HepG2 (cell line): ENCODE measurements around the gene SCAF4. TPM values are rescaled to one million over a fixed set of nuclear protein-coding genes. Genes with fewer than 3 reads are reported as not detected.

Experiments used
- ARID2 ChIP-seq: sonication (generic); formaldehyde crosslinking; IDR thresholded peaks from 2 replicates; pipeline ENCODE4 v1.8.1; 2022; ENCODE audit warnings: mild to moderate bottlenecking, missing genetic modification reagents, borderline replicate concordance
- KAT8 ChIP-seq: IDR thresholded peaks from 2 replicates; pipeline ENCODE4 v1.6.1; 2016; ENCODE audit warnings: missing genetic modification reagents, missing compliant biosample characterization
- MYPOP ChIP-seq: sonication (generic); formaldehyde crosslinking; IDR thresholded peaks from 2 replicates; pipeline ENCODE4 v1.8.1; 2023; ENCODE audit warnings: mild to moderate bottlenecking, moderate library complexity, missing genetic modification reagents
- NCOA1 ChIP-seq: sonication (generic); formaldehyde crosslinking; IDR thresholded peaks from 2 replicates; pipeline ENCODE4 v1.9.0; 2021; ENCODE audit warnings: missing genetic modification reagents
- SIX4 ChIP-seq: sonication (generic); formaldehyde crosslinking; IDR thresholded peaks from 2 replicates; pipeline ENCODE4 v1.4.0; 2020; ENCODE audit warnings: missing genetic modification reagents
- SNAI1 ChIP-seq: sonication (generic); formaldehyde crosslinking; IDR thresholded peaks from 2 replicates; pipeline ENCODE4 v1.5.0; 2020; ENCODE audit warnings: mild to moderate bottlenecking, missing genetic modification reagents, borderline replicate concordance
- TARDBP ChIP-seq: sonication (generic); formaldehyde crosslinking; IDR thresholded peaks from 2 replicates; pipeline ENCODE4 v1.8.0; 2022; ENCODE audit warnings: mild to moderate bottlenecking, missing genetic modification reagents
- TBL1XR1 ChIP-seq: fragments of 150-350 bp; IDR thresholded peaks from 2 replicates; pipeline ENCODE4 v1.6.1; 2014; ENCODE audit warnings: borderline replicate concordance, low read length; ENCODE audit not compliant: partially characterized antibody
- ZBED4 ChIP-seq: sonication (generic); formaldehyde crosslinking; IDR thresholded peaks from 2 replicates; pipeline ENCODE4 v1.4.0; 2020; ENCODE audit warnings: missing genetic modification reagents, borderline replicate concordance
- ZKSCAN5 ChIP-seq: sonication (generic); formaldehyde crosslinking; IDR thresholded peaks from 2 replicates; pipeline ENCODE4 v1.5.1; 2020; ENCODE audit warnings: mild to moderate bottlenecking, missing genetic modification reagents
- ZMAT5 ChIP-seq: sonication (generic); formaldehyde crosslinking; IDR thresholded peaks from 2 replicates; pipeline ENCODE4 v1.5.0; 2020; ENCODE audit warnings: mild to moderate bottlenecking, low read depth, missing genetic modification reagents, borderline replicate concordance
- ZNF207 ChIP-seq: fragments of 450-650 bp; IDR thresholded peaks from 2 replicates; pipeline ENCODE4 v1.6.1; 2016; ENCODE audit warnings: antibody characterized with exemption, borderline replicate concordance
- ZNF335 ChIP-seq: sonication (generic); formaldehyde crosslinking; IDR thresholded peaks from 2 replicates; pipeline ENCODE4 v1.4.0; 2020; ENCODE audit warnings: missing genetic modification reagents
- ZNF33A ChIP-seq: sonication (generic); formaldehyde crosslinking; IDR thresholded peaks from 2 replicates; pipeline ENCODE4 v1.5.1; 2020; ENCODE audit warnings: missing genetic modification reagents, mild to moderate bottlenecking, moderate library complexity, borderline replicate concordance
- ZNF512 ChIP-seq: sonication (generic); formaldehyde crosslinking; IDR thresholded peaks from 2 replicates; pipeline ENCODE4 v1.4.0; 2020; ENCODE audit warnings: mild to moderate bottlenecking, missing genetic modification reagents
- ZNF567 ChIP-seq: sonication (generic); formaldehyde crosslinking; IDR thresholded peaks from 2 replicates; pipeline ENCODE4 v1.8.1; 2023; ENCODE audit warnings: mild to moderate bottlenecking, missing genetic modification reagents, borderline replicate concordance
- ZNF569 ChIP-seq: sonication (generic); formaldehyde crosslinking; IDR thresholded peaks from 2 replicates; pipeline ENCODE4 v1.5.0; 2020; ENCODE audit warnings: mild to moderate bottlenecking, missing genetic modification reagents, moderate library complexity, borderline replicate concordance
- ZNF572 ChIP-seq: sonication (generic); formaldehyde crosslinking; IDR thresholded peaks from 2 replicates; pipeline ENCODE4 v1.5.1; 2020; ENCODE audit warnings: mild to moderate bottlenecking, missing genetic modification reagents
- ZNF607 ChIP-seq: sonication (generic); formaldehyde crosslinking; IDR thresholded peaks from 2 replicates; pipeline ENCODE4 v1.5.1; 2020; ENCODE audit warnings: missing genetic modification reagents, mild to moderate bottlenecking, borderline replicate concordance
- ZNF792 ChIP-seq: IDR thresholded peaks from 2 replicates; pipeline ENCODE4 v1.6.1; 2016
- ZUFSP ChIP-seq: sonication (generic); formaldehyde crosslinking; IDR thresholded peaks from 2 replicates; pipeline ENCODE4 v1.9.0; 2021; ENCODE audit warnings: missing genetic modification reagents, mild to moderate bottlenecking, borderline replicate concordance
- polyA plus RNA-seq, 8 experiments: library from polyadenylated mRNA; depleted of rRNA in 3 of 8; stranded (reverse) in 7 of 8; unstranded in 1 of 8; fragments of >200 nt; fragmentation: Illumina TruSeq in 4 of 8; extraction: Trizol in 4 of 8; gene quantifications; 2 replicates each; pipeline versions ENCODE4 v1.2.1 to v1.2.3, GENCODE V29; 2011 to 2016; ENCODE audit warnings: low read depth in 4 of 8, missing spikeins in 1 of 8, mixed read lengths in 1 of 8; ENCODE audit not compliant: insufficient read depth in 1 of 8
- total RNA-seq, 5 experiments: library from RNA; depleted of rRNA; stranded (reverse); fragments of >200 nt; fragmentation: Illumina TruSeq; extraction: Trizol; gene quantifications; 2 replicates each; pipeline ENCODE4 v1.2.3, GENCODE V29; 2016; ENCODE audit warnings: low read depth in 1 of 5

SCAF4 gene
- total and polyA plus RNA-seq, 2 of the 13 experiments (the other 11 are each of a cell fraction or from before 2014, with no cell fraction given): 9.1 to 11.5 TPM

- no peak for TF ChIP-seq ZNF335
- no peak for TF ChIP-seq ZNF572 (CRISPR knock-in tag)
- TF ChIP-seq ZNF33A: peak; percentile 34; the same call in 1 of the 2 replicates
- TF ChIP-seq ZNF207: no peak
- no peak for TF ChIP-seq ZUFSP (CRISPR knock-in tag)
- no peak for TF ChIP-seq MYPOP (CRISPR knock-in tag)
- no peak for TF ChIP-seq ARID2 (CRISPR knock-in tag)
- TF ChIP-seq ZNF567 (CRISPR knock-in tag): no peak
- TF ChIP-seq SIX4 (CRISPR knock-in tag): 0 out of 2 replicates have a peak, but pooled peaks have one; percentile 20
- no peak for TF ChIP-seq ZMAT5 (CRISPR knock-in tag)
- no peak for TF ChIP-seq ZKSCAN5 (CRISPR knock-in tag)
- no peak for TF ChIP-seq TARDBP
- no peak for TF ChIP-seq SNAI1
- no peak for TF ChIP-seq ZNF512
- no peak for TF ChIP-seq ZBED4 (CRISPR knock-in tag)
- no peak for TF ChIP-seq TBL1XR1
- no peak for TF ChIP-seq ZNF569 (CRISPR knock-in tag)
- no peak for TF ChIP-seq NCOA1 (CRISPR knock-in tag)
- TF ChIP-seq ZNF607 (CRISPR knock-in tag): peak; percentile 81; the same call in 1 of the 2 replicates
- TF ChIP-seq ZNF792 (CRISPR knock-in tag): no peak; the same call in 1 of the 2 replicates
- peak; percentile 57; the same call in 1 of the 2 replicates for TF ChIP-seq KAT8 (CRISPR knock-in tag)
Measured at GRCh38 chr21:31659286-31659535, 72.7 kb downstream of the SCAF4 start (continued).
